Prostate gland (tissue), 2 donors: Measurements from ENCODE around the gene EXD1. TPM values are rescaled to one million over a fixed set of nuclear protein-coding genes. Genes with fewer than 3 reads are reported as not detected.

ENCODE experiments used
- DNase-seq: peaks from one replicate; pipeline ENCODE4 v3.0.0-alpha.2; 2019; ENCODE audit warnings: low spot score
- H3K27ac ChIP-seq, 2 donors: fragments of 200-600 bp; sonication (generic); 2 replicates each; pipeline ENCODE4 v1.5.1; 2017 to 2019
- H3K27me3 ChIP-seq: fragments of 200-600 bp; sonication (generic); replicated peaks from 2 replicates; pipeline ENCODE4 v1.5.1; 2019; ENCODE audit not compliant: insufficient read depth
- H3K36me3 ChIP-seq, 2 donors: fragments of 200-600 bp; sonication (generic); 1 replicate in 1 of 2; 2 replicates in 1 of 2; pipeline versions ENCODE4 v1.5.1 to v1.8.1; 2017 to 2019
- H3K4me1 ChIP-seq: fragments of 200-600 bp; sonication (generic); replicated peaks from 2 replicates; pipeline ENCODE4 v1.5.1; 2019
- H3K4me3 ChIP-seq, 2 donors: fragments of 200-600 bp; sonication (generic); 2 replicates each; pipeline ENCODE4 v1.5.1; 2017 to 2019
- H3K9me3 ChIP-seq: fragments of 200-600 bp; sonication (generic); 2 replicates; pipeline ENCODE4 v1.5.1; 2017
- POLR2A ChIP-seq: fragments of 450-650 bp; IDR thresholded peaks from one replicate; pipeline ENCODE4 v1.6.1; 2016; ENCODE audit warnings: antibody characterized with exemption, mild to moderate bottlenecking
- POLR2AphosphoS5 ChIP-seq: sonication (generic); formaldehyde crosslinking; IDR thresholded peaks from one replicate; pipeline ENCODE4 v1.6.1; 2017; ENCODE audit warnings: antibody characterized with exemption
- WGBS: methylation state at CpG from one replicate; pipeline ENCODE4 v1.1.5; 2018; 5-methylcytosine and 5-hydroxymethylcytosine counted together
- intact Hi-C: fragments of 100-400 bp; cut with DNase I; formaldehyde crosslinking; loops from one replicate; pipeline ENCODE4 v1.14.2; 2022
- total RNA-seq, 2 donors: library from RNA; depleted of rRNA; stranded (reverse); fragments of >200 nt; gene quantifications; one replicate each; pipeline ENCODE4 v1.1.0, GENCODE V29; 2016
- TF ChIP-seq, protein P1 (sequence below), 4 experiments: fragments of 200-600 bp in 2 of 4; fragments of 450-650 bp in 2 of 4; sonication (generic) in 2 of 4; IDR thresholded peaks; 1 replicate in 3 of 4; 2 replicates in 1 of 4; pipeline ENCODE4 v1.5.1; 2016 to 2019; ENCODE audit warnings: antibody characterized with exemption in 4 of 4, mild to moderate bottlenecking in 2 of 4, moderate library complexity in 2 of 4

EXD1 gene
- total RNA-seq, 2 donors from 2014 or later: 5.3 TPM; not detected in 1

DNA sequence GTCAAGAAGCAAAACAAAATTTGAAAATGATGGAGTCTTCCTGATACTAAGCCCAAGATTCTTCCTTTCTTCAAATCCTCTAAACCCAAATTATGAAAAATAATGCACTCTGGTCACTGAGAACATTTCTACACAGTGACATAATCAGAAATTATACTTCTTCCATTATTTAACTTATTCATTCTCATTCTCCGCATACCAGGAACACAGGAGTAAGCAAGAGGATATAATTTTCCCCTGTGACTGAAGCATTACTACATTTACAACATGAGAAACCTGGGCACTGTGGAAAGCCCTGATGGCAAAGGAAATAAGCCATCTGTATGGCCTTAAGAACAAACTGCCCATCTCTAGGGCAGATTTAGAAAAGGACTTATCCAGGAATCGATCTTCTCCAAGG, 47.0 kb downstream of the EXD1 start:
- H3K4me1 ChIP-seq: no peaks in the 10 kb centered on the region
- no peaks in the 10 kb centered on the region for H3K27me3 ChIP-seq
- H3K4me3 ChIP-seq: no peak overlapping the region
- no peaks in the 10 kb centered on the region for H3K36me3 ChIP-seq
- H3K27ac ChIP-seq: no peak overlapping the region
- no peak for DNase-seq
- TF ChIP-seq, protein P1, sequence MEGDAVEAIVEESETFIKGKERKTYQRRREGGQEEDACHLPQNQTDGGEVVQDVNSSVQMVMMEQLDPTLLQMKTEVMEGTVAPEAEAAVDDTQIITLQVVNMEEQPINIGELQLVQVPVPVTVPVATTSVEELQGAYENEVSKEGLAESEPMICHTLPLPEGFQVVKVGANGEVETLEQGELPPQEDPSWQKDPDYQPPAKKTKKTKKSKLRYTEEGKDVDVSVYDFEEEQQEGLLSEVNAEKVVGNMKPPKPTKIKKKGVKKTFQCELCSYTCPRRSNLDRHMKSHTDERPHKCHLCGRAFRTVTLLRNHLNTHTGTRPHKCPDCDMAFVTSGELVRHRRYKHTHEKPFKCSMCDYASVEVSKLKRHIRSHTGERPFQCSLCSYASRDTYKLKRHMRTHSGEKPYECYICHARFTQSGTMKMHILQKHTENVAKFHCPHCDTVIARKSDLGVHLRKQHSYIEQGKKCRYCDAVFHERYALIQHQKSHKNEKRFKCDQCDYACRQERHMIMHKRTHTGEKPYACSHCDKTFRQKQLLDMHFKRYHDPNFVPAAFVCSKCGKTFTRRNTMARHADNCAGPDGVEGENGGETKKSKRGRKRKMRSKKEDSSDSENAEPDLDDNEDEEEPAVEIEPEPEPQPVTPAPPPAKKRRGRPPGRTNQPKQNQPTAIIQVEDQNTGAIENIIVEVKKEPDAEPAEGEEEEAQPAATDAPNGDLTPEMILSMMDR (IDR thresholded peaks at IDR 0.05): no peak
- no peak for TF ChIP-seq POLR2A
- no peak for TF ChIP-seq POLR2AphosphoS5
- no peaks in the 10 kb centered on the region for H3K9me3 ChIP-seq
- WGBS: 86% methylated on average over 2 of the region's 2 CpGs
- intact Hi-C loops: loop anchor here (5.0 kb wide), 1 partner anchor 276 kb away; no protein-coding TSS in a partner anchor

DNA sequence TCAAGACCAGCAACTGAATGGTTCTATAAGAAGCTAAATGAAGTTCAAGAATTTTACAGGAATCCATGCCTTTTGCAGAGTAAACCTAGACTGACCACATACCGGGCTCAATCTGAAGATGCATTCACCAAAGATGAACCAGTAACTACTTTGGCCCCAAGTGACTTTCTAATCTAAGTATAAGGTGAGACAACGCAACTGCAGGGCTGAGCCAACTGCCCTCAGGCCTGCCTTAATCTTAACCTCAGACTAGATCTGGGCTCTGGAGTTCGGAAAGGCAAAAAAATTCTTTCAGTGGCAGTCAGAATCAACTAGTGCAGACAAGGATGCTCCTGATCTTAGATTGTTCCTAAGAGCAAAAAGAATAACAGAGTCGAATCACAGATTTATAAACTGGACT, 48.3 kb downstream of the EXD1 start:
- intact Hi-C loops: loop anchor here (5.0 kb wide), 1 partner anchor 275 kb away; no protein-coding TSS in a partner anchor
- DNase-seq: no peak
- WGBS: 62% methylated on average over 4 of the region's 4 CpGs
- Histone ChIP-seq H3K27ac (no peak overlapping the region), H3K4me1 (no peaks in the 10 kb centered on the region), H3K36me3 (no peaks in the 10 kb centered on the region), H3K9me3 (no peaks in the 10 kb centered on the region), H3K4me3 (no peak overlapping the region), H3K27me3 (no peaks in the 10 kb centered on the region)
- TF ChIP-seq, protein P1 (IDR thresholded peaks at IDR 0.05): no peak
- no peak for TF ChIP-seq POLR2AphosphoS5
- TF ChIP-seq POLR2A: no peak

DNA sequence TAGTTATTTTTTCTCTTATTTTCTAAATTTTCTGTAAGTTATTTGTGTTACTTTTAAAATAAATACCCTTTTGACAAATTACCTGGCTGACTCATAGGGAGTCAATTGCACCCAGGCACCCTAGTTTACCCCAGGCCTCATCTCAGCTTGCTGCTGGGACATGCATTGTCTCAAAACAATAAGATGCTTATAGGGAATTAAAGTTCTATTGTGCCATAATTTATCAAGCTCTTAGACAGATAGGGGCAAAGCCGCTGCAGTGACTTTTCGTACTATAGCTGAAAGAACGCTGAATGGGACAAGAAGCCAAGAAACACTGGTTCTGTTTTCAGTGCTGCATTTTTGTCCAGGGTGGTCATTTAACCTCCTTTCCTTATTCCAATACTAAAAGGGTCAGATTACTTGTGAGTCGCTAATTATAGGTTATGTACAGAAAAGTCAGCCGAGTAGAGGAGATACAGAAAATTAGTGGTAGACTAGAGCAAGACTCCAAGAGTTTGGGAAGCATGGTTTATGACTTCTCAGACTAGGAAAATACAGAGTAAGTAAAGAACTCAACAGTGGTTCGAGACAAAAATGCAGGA, 50.3 kb downstream of the EXD1 start:
- intact Hi-C loops: loop anchor here (5.0 kb wide), 1 partner anchor 273 kb away; no protein-coding TSS in a partner anchor
- TF ChIP-seq POLR2AphosphoS5 (no peak), POLR2A (no peak)
- TF ChIP-seq, protein P1 (IDR thresholded peaks at IDR 0.05): no peak

DNA sequence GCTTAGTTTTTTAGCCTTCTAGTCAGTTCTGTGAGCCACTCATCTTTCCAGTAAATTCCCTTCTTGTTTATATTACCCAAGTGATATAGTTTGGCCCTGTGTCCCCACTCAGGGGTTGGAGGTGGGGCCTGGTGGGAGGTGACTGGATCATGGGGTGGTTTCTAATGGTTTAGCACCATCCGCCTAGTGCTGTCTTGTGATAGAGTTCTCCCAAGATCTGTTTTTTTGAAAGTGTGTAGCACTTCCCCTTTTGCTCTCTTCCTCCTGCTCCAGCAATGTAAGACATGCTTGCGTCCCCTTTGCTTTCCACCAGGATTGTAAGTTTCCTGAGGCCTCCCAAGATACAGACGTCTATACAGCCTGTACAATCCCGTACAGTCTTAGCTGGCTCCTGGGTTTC, 60.8 kb downstream of the EXD1 start:
- no peaks in the 10 kb centered on the region for H3K4me1 ChIP-seq
- DNase-seq: no peak
- 78% methylated on average over 4 of the region's 4 CpGs for WGBS
- no peak for TF ChIP-seq POLR2AphosphoS5
- TF ChIP-seq POLR2A: no peak
- TF ChIP-seq, protein P1 (IDR thresholded peaks at IDR 0.05): no peak
- H3K9me3 ChIP-seq: no peaks in the 10 kb centered on the region
- no peaks in the 10 kb centered on the region for H3K27me3 ChIP-seq
- H3K27ac ChIP-seq: no peak overlapping the region
- H3K4me3 ChIP-seq: no peak overlapping the region
- intact Hi-C loops: no loop called here
- H3K36me3 ChIP-seq: no peaks in the 10 kb centered on the region

More for the DNA sequence above, 50.3 kb downstream of the EXD1 start:
- no peak for DNase-seq
- Histone ChIP-seq H3K9me3 (no peaks in the 10 kb centered on the region), H3K27ac (no peak overlapping the region), H3K27me3 (no peaks in the 10 kb centered on the region), H3K4me1 (no peaks in the 10 kb centered on the region), H3K4me3 (no peak overlapping the region), H3K36me3 (no peaks in the 10 kb centered on the region)
- 84% methylated on average over 6 of the region's 6 CpGs for WGBS

DNA sequence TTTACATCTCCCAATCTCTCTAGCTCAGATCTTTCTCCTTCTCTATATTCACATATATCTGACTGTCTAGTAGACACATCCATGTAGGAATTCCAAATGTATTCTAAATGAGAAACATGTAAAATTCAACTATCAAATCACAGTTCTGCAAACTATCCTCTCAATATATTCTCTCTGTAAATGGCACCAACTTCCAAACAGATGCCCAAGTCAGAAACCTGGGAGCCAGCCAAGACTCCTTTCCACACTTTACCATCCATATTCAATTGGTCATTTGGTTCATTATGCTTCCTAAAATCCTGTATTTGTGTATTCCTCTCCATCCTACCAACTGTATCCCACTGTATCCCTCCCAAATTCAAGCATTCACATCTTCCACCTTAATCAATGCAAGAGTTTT, 61.5 kb downstream of the EXD1 start:
- H3K9me3 ChIP-seq: no peaks in the 10 kb centered on the region
- no peak for DNase-seq
- H3K36me3 ChIP-seq: no peaks in the 10 kb centered on the region
- H3K27ac ChIP-seq: no peak overlapping the region
- H3K27me3 ChIP-seq: no peaks in the 10 kb centered on the region
- no peak overlapping the region for H3K4me3 ChIP-seq
- H3K4me1 ChIP-seq: no peaks in the 10 kb centered on the region
- TF ChIP-seq POLR2A (no peak), POLR2AphosphoS5 (no peak)
- TF ChIP-seq, protein P1 (IDR thresholded peaks at IDR 0.05): no peak
- intact Hi-C loops: no loop called here
